Activated CD4-positive, alpha-beta T cell treated with anti-CD3 and anti-CD28 coated beads, Interleukin-2, Interleukin-4, amounts not matched to agents 100 ng/mL and 50 ng/mL, durations not matched to agents 16 hours and 8 hours (primary cell): ENCODE data around the gene JADE3.
A peak's percentile ranks its signal among the peaks of the same experiment; 100 is the strongest.
"Not testable (repeated sequence)": the region's sequence is repeated elsewhere in the genome, so short reads cannot be mapped to it uniquely, and the experiment has no call there.

Source experiments
- DNase-seq: peaks from one replicate; pipeline ENCODE4 v3.0.0-alpha.2; 2020; ENCODE audit warnings: low spot score

Gene JADE3

GRCh38 chrX:46935295-46935694 lies 23.1 kb downstream of the JADE3 start:
- no peak for DNase-seq

- no peak for DNase-seq
These were observed 26.4 kb downstream of the JADE3 start for GRCh38 chrX:46938589-46938988.

- no peak for DNase-seq
These were observed 29.1 kb downstream of the JADE3 start for GRCh38 chrX:46941341-46941740.

GRCh38 chrX:46953137-46953527 lies 40.9 kb downstream of the JADE3 start:
- DNase-seq, result no peak

GRCh38 chrX:46953597-46953996 lies 41.4 kb downstream of the JADE3 start:
- DNase-seq, result no peak

GRCh38 chrX:46954716-46955115 lies 42.5 kb downstream of the JADE3 start:
- DNase-seq, result no peak

GRCh38 chrX:46956589-46956988 lies 44.4 kb downstream of the JADE3 start:
- not testable (repeated sequence) for DNase-seq

GRCh38 chrX:46957297-46957696 lies 45.1 kb downstream of the JADE3 start:
- DNase-seq, result no peak

GRCh38 chrX:46959101-46959500 lies 46.9 kb downstream of the JADE3 start:
- no peak for DNase-seq

GRCh38 chrX:46959985-46960700 lies 47.9 kb downstream of the JADE3 start:
- no peak for DNase-seq

- DNase-seq, result no peak
These were observed 48.9 kb downstream of the JADE3 start for GRCh38 chrX:46961097-46961496.

GRCh38 chrX:46961574-46962283 lies 49.5 kb downstream of the JADE3 start:
- no peak for DNase-seq

- DNase-seq, result peak; percentile 10
These were observed 53.0 kb downstream of the JADE3 start for GRCh38 chrX:46965125-46965758.

- DNase-seq, result peak; percentile 78
These were observed 55.3 kb downstream of the JADE3 start for GRCh38 chrX:46967547-46967946.

GRCh38 chrX:46977046-46977445 lies 64.8 kb downstream of the JADE3 start:
- not testable (repeated sequence) for DNase-seq

- DNase-seq, result peak; percentile 83
These were observed 66.4 kb downstream of the JADE3 start for GRCh38 chrX:46978341-46979291.

- no peak for DNase-seq
These were observed 72.5 kb downstream of the JADE3 start for GRCh38 chrX:46984705-46985104.

GRCh38 chrX:46989548-46989947 lies 77.3 kb downstream of the JADE3 start:
- DNase-seq, result no peak

GRCh38 chrX:46991664-46992063 lies 79.4 kb downstream of the JADE3 start:
- no peak for DNase-seq

- DNase-seq, result no peak
These were observed 79.8 kb downstream of the JADE3 start for GRCh38 chrX:46992070-46992469.

- no peak for DNase-seq
These were observed 81.9 kb downstream of the JADE3 start for GRCh38 chrX:46994096-46994495.

- no peak for DNase-seq
These were observed 99.9 kb downstream of the JADE3 start for GRCh38 chrX:47012131-47012530.
